ENCODE results near the gene DDR1.
A peak's percentile ranks its signal among the peaks of the same experiment; 100 is the strongest.
"Not testable (repeated sequence)": the region's sequence is repeated elsewhere in the genome, so short reads cannot be mapped to it uniquely, and the experiment has no call there.

Gene DDR1

DNA sequence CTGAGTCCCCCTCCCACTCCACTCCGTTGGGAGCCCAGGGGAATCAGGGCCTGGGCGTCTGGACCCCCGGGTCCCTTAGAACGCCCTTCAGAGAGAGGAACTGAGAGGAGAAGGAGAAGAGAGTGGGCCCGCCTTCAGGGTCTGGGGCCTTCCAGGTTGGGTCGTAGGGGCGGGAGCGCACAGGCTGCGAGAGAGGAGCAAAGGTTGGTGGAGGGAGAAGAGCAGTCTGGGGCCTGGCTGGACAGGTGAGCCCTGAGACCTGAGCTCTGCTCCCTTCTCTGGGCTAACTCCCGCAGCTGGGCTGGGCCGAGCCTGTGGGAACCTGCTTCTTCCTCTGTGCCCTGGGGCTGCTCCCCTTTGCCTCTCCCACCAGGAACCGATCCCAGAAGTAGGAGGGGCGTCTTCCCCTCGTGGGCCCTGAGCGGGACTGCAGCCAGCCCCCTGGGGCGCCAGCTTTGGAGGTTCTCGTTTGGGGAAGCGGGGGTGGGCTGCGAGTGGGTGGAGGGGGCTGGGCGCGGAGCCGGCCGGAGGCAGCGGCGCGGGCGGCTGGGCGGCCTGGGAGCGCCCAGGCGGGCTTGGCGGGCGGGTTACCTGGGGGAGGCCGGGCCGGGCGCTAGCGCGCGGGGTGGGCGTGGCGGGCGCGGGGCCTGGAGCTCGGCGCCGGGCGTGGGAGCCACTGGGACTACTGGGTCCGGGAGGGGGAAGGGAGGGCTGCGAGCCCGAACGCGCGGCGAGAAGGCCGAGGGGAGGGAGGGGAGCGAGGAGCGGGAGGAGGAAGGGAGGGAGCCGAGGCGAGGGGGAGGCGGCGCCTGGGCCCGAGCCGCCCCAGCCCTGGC lies at the start of gene DDR1:
Gene DDR1, plus strand, starts transcription at position 835 of the 836 bp plus-strand sequence. CDS start 4,211 bp downstream, outside the sequence.
- DNase-seq (ENCODE audit: low read depth): peak; percentile 12

GRCh38 chr6:30834646-30835045 lies 49.7 kb upstream of the DDR1 start:
- DNase-seq (ENCODE audit: low read depth): no peak

DNA sequence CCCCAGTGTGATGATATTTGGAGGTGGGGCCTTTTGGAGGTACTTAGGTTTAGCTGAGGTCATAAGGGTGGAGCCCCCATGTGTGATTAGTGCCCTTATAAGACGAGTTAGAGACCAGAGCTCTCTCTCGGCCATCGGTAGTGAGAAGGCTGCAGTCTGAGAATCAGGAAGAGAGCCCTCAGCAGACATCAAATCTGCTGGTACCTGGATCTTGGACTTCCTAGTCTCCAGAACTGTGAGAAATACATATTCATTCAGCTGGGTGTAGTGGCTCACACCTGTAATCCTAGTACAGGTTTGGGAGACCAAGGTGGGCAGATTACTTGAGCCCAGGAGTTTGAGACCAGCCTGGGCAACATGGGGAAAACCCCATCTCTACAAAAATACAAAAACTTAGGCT lies 48.7 kb upstream of the DDR1 start:
- DNase-seq (ENCODE audit: low read depth): no peak

DNA sequence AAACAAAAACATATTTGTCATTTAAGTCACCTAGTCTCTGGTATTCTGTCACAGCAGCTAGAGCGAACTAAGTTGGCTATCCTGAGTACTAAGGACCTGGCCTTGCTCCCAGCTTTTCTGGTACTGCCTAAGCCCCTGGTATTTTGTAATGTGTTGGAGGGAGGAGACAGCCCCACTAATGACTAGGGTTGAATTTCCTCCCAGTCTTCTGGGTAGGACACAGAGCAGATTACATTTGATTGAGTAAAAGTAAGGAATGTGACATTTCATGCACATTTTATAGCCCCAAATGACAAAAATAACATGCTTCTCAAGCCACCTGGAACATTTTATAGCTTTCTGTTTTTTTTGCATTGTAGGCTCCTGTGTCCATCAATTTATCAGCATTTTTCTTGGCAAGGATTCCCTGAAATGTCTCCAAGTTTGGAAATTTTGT lies 47.9 kb upstream of the DDR1 start:
- DNase-seq (ENCODE audit: low read depth): no peak

DNA sequence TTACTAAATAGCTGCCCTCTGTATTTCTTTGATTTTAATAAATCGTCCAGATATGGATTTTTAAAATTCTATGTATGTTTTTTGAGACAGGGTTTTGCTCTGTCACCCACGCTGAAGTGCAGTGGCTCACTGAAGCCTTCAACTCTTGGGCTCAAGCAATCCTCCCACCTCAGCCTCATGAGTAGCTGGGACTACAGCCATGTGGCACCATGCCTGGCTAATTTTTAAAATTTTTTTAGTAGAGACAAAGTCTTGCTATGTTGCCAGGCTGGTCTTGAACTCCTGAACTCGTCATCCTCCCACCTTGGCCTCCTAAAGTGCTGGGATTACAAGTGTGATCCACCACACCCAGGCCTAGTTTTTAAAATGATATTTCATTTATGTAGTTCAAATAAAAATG lies 47.4 kb upstream of the DDR1 start:
- DNase-seq (ENCODE audit: low read depth): no peak

- DNase-seq (ENCODE audit: low read depth): no peak
Measured at GRCh38 chr6:30837432-30837831, 46.9 kb upstream of the DDR1 start.

DNA sequence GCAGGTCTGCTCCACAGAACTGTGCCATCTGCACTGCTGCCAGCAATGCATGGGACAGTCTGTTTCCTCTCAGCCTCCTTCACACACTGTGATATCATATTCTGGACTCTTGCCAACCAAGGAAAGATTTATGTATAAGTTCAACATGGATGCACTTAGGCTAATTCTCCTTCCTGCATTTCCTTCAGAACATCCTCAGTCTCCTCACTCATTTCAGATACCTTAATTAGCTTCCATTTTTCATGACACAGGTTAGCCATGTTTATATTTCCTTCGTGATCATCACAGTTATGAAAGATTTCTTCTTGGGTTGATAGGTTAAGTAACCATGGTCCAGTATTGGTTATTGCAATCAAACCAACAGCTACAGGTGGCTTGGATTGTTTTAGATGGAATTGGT lies 46.4 kb upstream of the DDR1 start:
- DNase-seq (ENCODE audit: low read depth): no peak

DNA sequence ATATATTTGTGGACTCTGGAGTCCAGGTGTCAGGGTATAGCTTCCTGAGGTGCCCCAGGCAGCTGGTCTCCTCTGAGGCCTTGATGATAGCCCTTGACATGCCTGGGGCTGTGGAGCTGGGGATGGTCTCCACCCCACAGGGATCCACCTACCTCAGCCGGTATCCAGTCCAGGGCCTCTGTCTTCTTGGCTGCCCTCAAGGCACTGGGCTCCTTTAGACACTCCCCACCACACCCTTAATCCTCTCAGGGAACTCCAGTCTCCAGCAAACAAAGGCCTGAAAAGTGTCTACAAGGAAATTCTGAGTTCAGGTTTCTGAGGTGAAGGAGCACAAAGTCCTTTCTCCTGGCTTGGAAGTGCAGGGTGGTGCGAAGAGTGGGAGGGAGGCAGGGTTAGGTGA lies 44.6 kb upstream of the DDR1 start:
- DNase-seq (ENCODE audit: low read depth): no peak

DNA sequence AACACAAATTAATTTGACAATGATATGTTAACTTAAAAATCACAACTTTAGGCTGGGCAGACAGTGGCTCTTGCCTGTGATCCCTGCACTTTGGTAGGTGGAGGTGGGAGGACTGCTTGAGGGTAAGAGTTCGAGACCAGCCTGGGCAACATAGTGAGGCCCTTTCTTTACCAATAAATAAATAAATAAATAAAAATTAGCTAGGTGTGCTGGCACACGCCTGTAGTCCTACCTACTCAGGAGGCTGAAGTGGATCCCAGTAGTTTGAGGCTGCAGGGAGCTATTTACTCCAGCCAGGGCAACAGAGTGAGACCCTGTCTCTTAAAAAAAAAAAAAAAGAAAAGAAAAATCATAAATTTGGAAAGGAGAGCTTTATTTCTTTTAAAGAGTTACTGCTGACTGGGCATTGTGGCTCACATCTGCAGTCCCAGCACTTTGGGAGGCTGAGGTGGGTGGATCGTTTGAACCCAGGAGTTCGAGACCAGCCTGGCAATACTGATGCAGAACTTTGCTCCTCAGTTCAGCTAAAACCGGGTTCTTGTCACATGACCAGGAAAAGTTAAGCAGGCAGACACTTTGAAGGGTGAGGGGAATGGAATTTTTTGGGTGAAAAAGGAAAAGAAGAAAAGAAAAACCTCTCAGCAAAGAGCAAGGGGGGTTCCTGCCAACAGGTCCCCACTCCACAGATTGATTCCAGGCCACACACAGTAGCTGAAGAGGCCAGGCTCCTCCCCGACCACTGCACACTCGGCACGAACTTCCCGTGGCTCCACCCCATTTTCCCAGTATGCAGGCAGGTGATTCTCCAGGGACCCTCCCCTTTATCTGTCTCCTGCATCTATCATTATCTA lies 44.0 kb upstream of the DDR1 start:
- no peak for DNase-seq (ENCODE audit: low read depth)

DNA sequence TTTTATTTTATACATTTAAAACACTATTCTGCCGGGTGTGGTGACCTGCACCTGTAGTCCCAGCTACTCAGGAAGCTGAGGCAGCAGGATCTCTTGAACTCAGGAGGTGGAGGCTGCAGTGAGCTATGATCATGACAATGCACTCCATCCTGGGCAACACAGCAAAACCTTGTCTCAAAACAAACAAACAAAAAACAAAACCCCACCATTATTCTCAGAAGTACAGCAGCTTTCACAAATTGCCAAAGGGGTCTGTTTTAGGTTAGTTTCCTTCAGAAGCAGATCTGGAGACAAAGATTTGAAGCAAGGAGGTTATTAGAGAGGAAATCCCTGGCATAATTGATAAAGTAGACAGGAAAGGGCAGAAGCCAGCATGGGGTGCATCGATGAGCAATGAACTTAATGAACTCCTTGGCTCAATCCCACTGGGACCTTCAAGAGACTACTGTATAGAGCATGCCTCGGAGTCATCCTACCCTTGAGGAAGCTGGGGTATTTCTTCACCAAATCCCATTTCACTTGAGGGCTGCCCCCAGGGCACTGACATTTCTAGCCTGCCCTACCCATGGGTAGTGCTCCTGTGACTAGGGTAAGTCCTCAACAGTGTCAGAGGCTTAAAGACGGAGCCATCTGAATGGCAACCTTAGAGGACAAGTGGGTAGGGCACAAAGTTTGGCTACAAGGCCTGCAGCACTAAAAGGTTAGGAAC lies 43.2 kb upstream of the DDR1 start:
- DNase-seq (ENCODE audit: low read depth): no peak

- DNase-seq (ENCODE audit: low read depth): no peak
Measured at GRCh38 chr6:30841644-30842504, 42.4 kb upstream of the DDR1 start.

GRCh38 chr6:30842754-30843610 lies 41.3 kb upstream of the DDR1 start:
- DNase-seq (ENCODE audit: low read depth): no peak

- DNase-seq (ENCODE audit: low read depth): no peak
Measured at GRCh38 chr6:30843611-30843998, 40.7 kb upstream of the DDR1 start.

DNA sequence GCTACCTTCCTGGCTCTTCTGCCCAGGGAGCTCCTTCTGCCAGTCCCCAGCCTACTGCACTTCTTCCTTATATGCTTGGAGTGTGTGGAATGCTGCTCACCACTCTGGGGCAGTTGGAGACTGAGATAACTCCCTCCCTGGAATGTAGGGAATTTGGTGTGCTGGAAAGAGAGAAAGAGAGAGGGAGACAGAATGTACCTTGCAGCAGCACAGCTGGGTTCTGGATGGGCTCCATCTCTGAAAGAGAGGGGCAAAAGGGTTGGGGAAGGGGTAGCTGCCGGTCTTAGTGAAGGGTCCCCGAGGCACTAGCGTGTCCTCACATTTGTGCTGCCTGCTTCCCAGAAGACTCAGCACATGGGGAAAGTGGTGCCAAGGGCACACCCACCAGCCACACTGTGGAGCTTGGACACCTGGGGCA lies 40.2 kb upstream of the DDR1 start:
- no peak for DNase-seq (ENCODE audit: low read depth)

DNA sequence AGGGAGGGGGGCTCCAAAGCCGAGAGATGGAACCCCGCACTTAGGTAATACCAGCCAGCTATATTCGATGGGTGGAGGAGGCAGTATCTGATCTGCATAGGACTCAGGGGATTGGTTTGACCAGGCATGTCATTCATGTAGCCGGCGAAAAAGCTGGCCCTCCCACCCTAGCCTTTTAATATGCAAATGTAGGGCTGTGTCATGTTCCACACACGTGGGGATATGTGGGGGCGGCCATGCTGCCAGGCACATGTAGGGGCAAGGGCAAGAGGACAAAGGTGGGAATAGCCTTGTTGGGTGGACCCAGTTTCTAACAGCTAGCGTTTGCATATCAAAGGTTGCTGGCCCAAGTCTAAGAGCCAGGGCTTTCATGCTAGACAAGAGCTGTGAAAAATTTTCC lies 39.1 kb upstream of the DDR1 start:
- no peak for DNase-seq (ENCODE audit: low read depth)

DNA sequence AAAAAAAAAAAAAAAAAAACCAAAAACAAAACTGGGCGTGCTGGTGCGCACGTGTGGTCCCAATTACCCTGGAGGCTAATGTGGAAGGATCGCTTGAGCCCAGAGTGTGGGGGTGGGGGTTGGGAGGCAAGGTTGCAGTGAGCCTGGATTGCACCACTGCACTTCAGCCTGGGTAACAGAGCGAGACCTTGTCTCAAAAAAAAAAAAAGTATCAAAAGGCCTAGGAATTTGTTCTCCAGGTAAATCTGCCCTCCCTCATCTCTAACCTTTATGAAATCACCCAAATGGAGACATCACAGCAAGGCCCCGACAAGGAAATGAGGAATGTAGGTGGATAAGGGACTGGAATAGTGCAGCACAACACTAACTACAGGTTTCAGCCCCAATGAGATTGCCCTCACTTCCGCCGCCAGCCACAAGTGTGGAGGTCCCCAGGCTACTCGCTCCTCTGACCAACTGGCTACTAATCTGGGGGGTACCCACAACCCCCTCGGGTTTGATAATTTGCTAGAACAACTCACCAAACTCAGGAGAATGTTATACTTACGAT lies 36.8 kb upstream of the DDR1 start:
- no peak for DNase-seq (ENCODE audit: low read depth)

GRCh38 chr6:30847971-30848436 lies 36.3 kb upstream of the DDR1 start:
- no peak for DNase-seq (ENCODE audit: low read depth)

DNA sequence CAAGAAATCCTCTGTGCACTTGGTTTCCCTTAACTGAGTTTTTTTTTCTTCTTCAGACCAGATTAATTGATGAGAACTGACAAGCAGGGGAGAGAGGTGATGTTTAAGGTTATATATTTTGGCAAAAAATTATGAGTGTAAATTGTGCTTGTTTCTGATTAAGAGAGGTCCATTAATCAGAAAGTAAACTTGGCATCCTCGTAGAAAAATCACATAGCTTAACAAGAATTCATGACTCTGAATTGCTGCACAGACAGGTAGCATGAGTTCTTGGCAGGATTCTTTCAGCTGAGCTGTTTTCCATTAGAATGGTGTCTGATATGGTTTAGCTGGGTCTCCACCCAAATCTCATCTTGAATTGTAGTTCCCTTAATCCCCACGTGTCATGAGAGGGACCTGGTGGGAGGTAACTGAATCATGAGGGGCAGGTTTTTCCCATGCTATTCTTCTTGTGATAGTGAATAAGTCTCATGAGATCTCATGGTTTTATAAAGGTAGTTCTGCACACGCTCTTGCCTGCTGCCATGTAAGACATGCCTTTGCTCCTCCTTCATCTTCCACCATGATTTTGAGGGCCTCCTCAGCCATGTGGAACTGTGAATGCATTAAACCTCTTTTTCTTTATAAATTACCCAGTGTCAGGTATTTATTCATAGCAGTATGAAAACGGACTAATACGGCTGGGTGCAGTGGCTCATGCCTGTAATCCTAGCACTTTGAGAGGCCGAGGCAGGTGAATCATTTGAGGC lies 34.2 kb upstream of the DDR1 start:
- no peak for DNase-seq (ENCODE audit: low read depth)

- DNase-seq (ENCODE audit: low read depth): not testable (repeated sequence)
Measured at GRCh38 chr6:30852459-30852858, 31.9 kb upstream of the DDR1 start.
